Measurements from ENCODE around the gene SLAMF9. TPM values are rescaled to one million over a fixed set of nuclear protein-coding genes. Genes with fewer than 3 reads are reported as not detected.

SLAMF9 gene
- total and polyA plus RNA-seq, 4 donors = 0.25 to 0.68 (median 0.64) TPM; not detected in 1

GRCh38 chr1:159920202-159920601 lies 33.8 kb downstream of the SLAMF9 start (continued):
- no peak for TF ChIP-seq NR2F2 (IDR thresholded peaks at IDR 0.05)
- no peak for TF ChIP-seq RXRA (IDR thresholded peaks at IDR 0.05)

DNA sequence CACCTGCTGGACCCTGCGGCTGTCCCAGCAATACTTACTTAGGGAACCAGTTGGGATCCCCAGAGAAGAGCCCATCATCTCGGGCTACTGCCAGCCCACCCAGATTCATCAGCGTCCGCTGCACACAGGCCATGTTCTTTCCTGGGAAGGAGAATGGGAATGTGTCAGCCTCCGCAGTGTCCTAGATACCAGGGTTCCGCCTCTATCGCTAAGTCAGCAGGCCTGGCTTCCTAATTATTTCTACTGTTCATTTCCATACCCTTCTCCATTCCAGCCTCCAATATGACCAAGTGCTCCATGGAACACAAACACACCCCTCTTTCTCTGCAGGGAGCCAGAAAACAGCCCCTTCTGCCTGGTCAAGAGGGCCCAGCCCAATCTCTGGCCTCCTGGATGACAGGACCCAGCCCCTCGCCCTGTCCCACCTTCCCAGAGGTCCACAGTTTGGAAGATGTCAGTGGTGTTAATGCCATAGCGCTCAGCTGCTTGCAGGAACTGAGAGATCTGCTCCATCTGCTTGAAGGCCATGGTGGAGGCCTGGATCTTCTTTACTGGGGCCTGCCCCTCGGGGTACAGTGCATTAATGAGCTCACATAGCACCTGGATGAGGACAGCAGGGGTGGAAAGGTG lies 34.7 kb downstream of the SLAMF9 start:
- Histone ChIP-seq H3K9ac (ENCODE audit: low read depth in 1 of 2, low read length in 2 of 2) (no peak overlapping the region), H3K9me3 (ENCODE audit: control insufficient read depth in 4 of 4, low read length in 3 of 4) (no peaks in the 10 kb centered on the region), H3K4me1 (ENCODE audit: control insufficient read depth in 4 of 4, insufficient read depth in 4 of 4, low read length in 3 of 4) (peaks cover 12 to 30% (median 23%) of the 10 kb centered on the region in 4 donors), H3K27ac (ENCODE audit: low read depth in 1 of 2, low read length in 2 of 2) (no peak overlapping the region), H3K36me3 (ENCODE audit: control insufficient read depth in 4 of 4, insufficient read depth in 3 of 4, low read depth in 1 of 4, low read length in 3 of 4) (peaks cover 8 to 31% (median 23%) of the 10 kb centered on the region in 4 donors), H3K27me3 (ENCODE audit: control insufficient read depth in 4 of 4, insufficient read depth in 4 of 4, low read length in 3 of 4) (no peaks in the 10 kb centered on the region), H3K4me3 (ENCODE audit: low read depth in 1 of 3, low read length in 3 of 3) (no peak overlapping the region)
- DNase-seq (ENCODE audit: low spot score) = no peak
- TF ChIP-seq YY1 (IDR thresholded peaks at IDR 0.05) (no peak), RAD21 (IDR thresholded peaks at IDR 0.05) (no peak)
- WGBS = 97% methylated on average over 10 of the region's 10 CpGs

GRCh38 chr1:159918352-159919200 lies 35.5 kb downstream of the SLAMF9 start:
- peaks cover 8 to 31% (median 23%) of the 10 kb centered on the region in 4 donors for H3K36me3 ChIP-seq (ENCODE audit: control insufficient read depth in 4 of 4, insufficient read depth in 3 of 4, low read depth in 1 of 4, low read length in 3 of 4)
- TF ChIP-seq RXRA (IDR thresholded peaks at IDR 0.05) (no peak), GABPA (IDR thresholded peaks at IDR 0.05 in 1 of 2, conservative IDR thresholded peaks at IDR 0.05 in 1 of 2) (no peak), TAF1 (conservative IDR thresholded peaks at IDR 0.05) (no peak), ATF3 (IDR thresholded peaks at IDR 0.05) (no peak), YY1 (IDR thresholded peaks at IDR 0.05) (no peak)
- DNase-seq (ENCODE audit: low spot score) = no peak
- H3K4me1 ChIP-seq (ENCODE audit: control insufficient read depth in 4 of 4, insufficient read depth in 4 of 4, low read length in 3 of 4) = peaks cover 12 to 25% (median 20%) of the 10 kb centered on the region in 4 donors
- no peak overlapping the region for H3K27ac ChIP-seq (ENCODE audit: low read depth in 1 of 2, low read length in 2 of 2)
- no peaks in the 10 kb centered on the region for H3K27me3 ChIP-seq (ENCODE audit: control insufficient read depth in 4 of 4, insufficient read depth in 4 of 4, low read length in 3 of 4)
- no peak overlapping the region for H3K9ac ChIP-seq (ENCODE audit: low read depth in 1 of 2, low read length in 2 of 2)
- H3K9me3 ChIP-seq (ENCODE audit: control insufficient read depth in 4 of 4, low read length in 3 of 4) = no peaks in the 10 kb centered on the region
- 94% methylated on average over 13 of the region's 13 CpGs for WGBS
- no peak overlapping the region for H3K4me3 ChIP-seq (ENCODE audit: low read depth in 1 of 3, low read length in 3 of 3)

DNA sequence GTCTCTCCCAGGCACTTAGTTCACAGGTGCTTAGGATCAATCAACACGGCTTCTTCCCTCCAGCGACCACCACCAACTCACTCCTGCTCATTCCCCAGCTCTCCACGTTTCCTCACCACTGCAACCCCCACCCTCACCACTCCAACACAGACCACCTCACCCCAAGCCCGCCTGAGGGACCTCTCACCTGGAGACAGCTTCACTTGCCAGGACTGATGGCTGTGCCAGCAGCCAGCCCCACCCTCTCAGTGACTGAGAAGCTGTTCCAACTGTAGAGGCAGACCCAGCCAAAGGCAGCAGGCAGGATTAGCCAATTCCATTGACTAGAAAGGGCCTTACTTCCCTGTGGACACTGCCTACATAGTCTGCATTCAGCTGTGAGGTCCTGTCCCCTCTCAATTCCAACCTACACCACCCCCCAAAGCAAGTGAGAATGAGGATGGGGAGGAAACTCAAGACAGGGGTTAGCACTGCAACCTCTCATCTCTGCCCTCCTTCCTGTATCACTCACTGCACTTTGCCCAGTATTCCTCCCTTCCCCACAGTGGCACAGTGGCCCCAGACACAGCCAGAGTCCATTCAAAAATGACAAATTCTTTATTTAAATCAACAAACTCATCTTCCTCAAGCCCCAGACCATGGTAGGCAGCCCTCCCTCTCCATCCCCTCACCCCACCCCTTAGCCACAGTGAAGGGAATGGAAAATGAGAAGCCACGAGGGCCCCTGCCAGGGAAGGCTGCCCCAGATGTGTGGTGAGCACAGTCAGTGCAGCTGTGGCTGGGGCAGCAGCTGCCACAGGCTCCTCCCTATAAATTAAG lies 36.3 kb downstream of the SLAMF9 start:
- peaks cover 8 to 31% (median 23%) of the 10 kb centered on the region in 4 donors for H3K36me3 ChIP-seq (ENCODE audit: control insufficient read depth in 4 of 4, insufficient read depth in 3 of 4, low read depth in 1 of 4, low read length in 3 of 4)

More for the DNA sequence above, 36.3 kb downstream of the SLAMF9 start:
- H3K4me1 ChIP-seq (ENCODE audit: control insufficient read depth in 4 of 4, insufficient read depth in 4 of 4, low read length in 3 of 4) = peaks cover 7 to 17% (median 14%) of the 10 kb centered on the region in 4 donors
- DNase-seq (ENCODE audit: low spot score) = no peak
- 85% methylated on average over 5 of the region's 5 CpGs for WGBS
- no peak overlapping the region for H3K9ac ChIP-seq (ENCODE audit: low read depth in 1 of 2, low read length in 2 of 2)
- no peak overlapping the region for H3K4me3 ChIP-seq (ENCODE audit: low read depth in 1 of 3, low read length in 3 of 3)
- no peak overlapping the region for H3K27ac ChIP-seq (ENCODE audit: low read depth in 1 of 2, low read length in 2 of 2)
- TF ChIP-seq HNF4G (IDR thresholded peaks at IDR 0.05) (no peak), HNF4A (conservative IDR thresholded peaks at IDR 0.05) (no peak), TAF1 (conservative IDR thresholded peaks at IDR 0.05) (no peak), NR2F2 (IDR thresholded peaks at IDR 0.05) (no peak), GABPA (IDR thresholded peaks at IDR 0.05 in 1 of 2, conservative IDR thresholded peaks at IDR 0.05 in 1 of 2) (no peak), FOXA2 (IDR thresholded peaks at IDR 0.05) (no peak), EGR1 (IDR thresholded peaks at IDR 0.05; ENCODE audit: low read depth in 2 of 2) (no peak), FOXA1 (IDR thresholded peaks at IDR 0.05) (no peak), RXRA (IDR thresholded peaks at IDR 0.05) (no peak)
- TF ChIP-seq, protein P1, sequence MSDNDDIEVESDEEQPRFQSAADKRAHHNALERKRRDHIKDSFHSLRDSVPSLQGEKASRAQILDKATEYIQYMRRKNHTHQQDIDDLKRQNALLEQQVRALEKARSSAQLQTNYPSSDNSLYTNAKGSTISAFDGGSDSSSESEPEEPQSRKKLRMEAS (IDR thresholded peaks at IDR 0.05) = no peak
- TF ChIP-seq, protein P2, sequence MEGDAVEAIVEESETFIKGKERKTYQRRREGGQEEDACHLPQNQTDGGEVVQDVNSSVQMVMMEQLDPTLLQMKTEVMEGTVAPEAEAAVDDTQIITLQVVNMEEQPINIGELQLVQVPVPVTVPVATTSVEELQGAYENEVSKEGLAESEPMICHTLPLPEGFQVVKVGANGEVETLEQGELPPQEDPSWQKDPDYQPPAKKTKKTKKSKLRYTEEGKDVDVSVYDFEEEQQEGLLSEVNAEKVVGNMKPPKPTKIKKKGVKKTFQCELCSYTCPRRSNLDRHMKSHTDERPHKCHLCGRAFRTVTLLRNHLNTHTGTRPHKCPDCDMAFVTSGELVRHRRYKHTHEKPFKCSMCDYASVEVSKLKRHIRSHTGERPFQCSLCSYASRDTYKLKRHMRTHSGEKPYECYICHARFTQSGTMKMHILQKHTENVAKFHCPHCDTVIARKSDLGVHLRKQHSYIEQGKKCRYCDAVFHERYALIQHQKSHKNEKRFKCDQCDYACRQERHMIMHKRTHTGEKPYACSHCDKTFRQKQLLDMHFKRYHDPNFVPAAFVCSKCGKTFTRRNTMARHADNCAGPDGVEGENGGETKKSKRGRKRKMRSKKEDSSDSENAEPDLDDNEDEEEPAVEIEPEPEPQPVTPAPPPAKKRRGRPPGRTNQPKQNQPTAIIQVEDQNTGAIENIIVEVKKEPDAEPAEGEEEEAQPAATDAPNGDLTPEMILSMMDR (IDR thresholded peaks at IDR 0.05; ENCODE audit: low read depth, low read length, missing input control) = no peak
- TF ChIP-seq, protein P3, sequence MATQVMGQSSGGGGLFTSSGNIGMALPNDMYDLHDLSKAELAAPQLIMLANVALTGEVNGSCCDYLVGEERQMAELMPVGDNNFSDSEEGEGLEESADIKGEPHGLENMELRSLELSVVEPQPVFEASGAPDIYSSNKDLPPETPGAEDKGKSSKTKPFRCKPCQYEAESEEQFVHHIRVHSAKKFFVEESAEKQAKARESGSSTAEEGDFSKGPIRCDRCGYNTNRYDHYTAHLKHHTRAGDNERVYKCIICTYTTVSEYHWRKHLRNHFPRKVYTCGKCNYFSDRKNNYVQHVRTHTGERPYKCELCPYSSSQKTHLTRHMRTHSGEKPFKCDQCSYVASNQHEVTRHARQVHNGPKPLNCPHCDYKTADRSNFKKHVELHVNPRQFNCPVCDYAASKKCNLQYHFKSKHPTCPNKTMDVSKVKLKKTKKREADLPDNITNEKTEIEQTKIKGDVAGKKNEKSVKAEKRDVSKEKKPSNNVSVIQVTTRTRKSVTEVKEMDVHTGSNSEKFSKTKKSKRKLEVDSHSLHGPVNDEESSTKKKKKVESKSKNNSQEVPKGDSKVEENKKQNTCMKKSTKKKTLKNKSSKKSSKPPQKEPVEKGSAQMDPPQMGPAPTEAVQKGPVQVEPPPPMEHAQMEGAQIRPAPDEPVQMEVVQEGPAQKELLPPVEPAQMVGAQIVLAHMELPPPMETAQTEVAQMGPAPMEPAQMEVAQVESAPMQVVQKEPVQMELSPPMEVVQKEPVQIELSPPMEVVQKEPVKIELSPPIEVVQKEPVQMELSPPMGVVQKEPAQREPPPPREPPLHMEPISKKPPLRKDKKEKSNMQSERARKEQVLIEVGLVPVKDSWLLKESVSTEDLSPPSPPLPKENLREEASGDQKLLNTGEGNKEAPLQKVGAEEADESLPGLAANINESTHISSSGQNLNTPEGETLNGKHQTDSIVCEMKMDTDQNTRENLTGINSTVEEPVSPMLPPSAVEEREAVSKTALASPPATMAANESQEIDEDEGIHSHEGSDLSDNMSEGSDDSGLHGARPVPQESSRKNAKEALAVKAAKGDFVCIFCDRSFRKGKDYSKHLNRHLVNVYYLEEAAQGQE (IDR thresholded peaks at IDR 0.05) = no peak
- no peaks in the 10 kb centered on the region for H3K9me3 ChIP-seq (ENCODE audit: control insufficient read depth in 4 of 4, low read length in 3 of 4)
- H3K27me3 ChIP-seq (ENCODE audit: control insufficient read depth in 4 of 4, insufficient read depth in 4 of 4, low read length in 3 of 4) = no peaks in the 10 kb centered on the region

Data from liver (tissue), 9 donors.